HG03159 (cell line): ENCODE measurements around the gene LRRC4C.

Source experiments
- ATAC-seq: cut with Tn5 transposase; IDR thresholded peaks from one replicate; pipeline ENCODE4 v1.9.1; 2021; ENCODE audit warnings: mild to moderate bottlenecking, moderate library complexity; ENCODE audit not compliant: unreplicated experiment

LRRC4C gene

GRCh38 chr11:40134820-40135570, 1324.5 kb downstream of the LRRC4C start:
- no peak for ATAC-seq

- no peak for ATAC-seq
These were observed 1326.0 kb downstream of the LRRC4C start for GRCh38 chr11:40133498-40133897.

- no peak for ATAC-seq
These were observed 1326.5 kb downstream of the LRRC4C start for GRCh38 chr11:40132912-40133311.

- ATAC-seq = no peak
These were observed 1329.0 kb downstream of the LRRC4C start for GRCh38 chr11:40130427-40130826.

- no peak for ATAC-seq
These were observed 1330.2 kb downstream of the LRRC4C start for GRCh38 chr11:40129266-40129665.

- ATAC-seq = no peak
These were observed 1334.4 kb downstream of the LRRC4C start for GRCh38 chr11:40125054-40125453.

GRCh38 chr11:40119661-40120060, 1339.8 kb downstream of the LRRC4C start:
- no peak for ATAC-seq

GRCh38 chr11:40118780-40119179, 1340.7 kb downstream of the LRRC4C start:
- ATAC-seq = no peak

GRCh38 chr11:40118026-40118425, 1341.4 kb downstream of the LRRC4C start:
- no peak for ATAC-seq

GRCh38 chr11:40104941-40105550, 1354.4 kb downstream of the LRRC4C start:
- ATAC-seq = no peak

GRCh38 chr11:40100781-40101180, 1358.7 kb downstream of the LRRC4C start:
- no peak for ATAC-seq

- ATAC-seq = no peak
These were observed 1359.3 kb downstream of the LRRC4C start for GRCh38 chr11:40100162-40100553.

GRCh38 chr11:40099426-40100161, 1359.9 kb downstream of the LRRC4C start:
- ATAC-seq = no peak

GRCh38 chr11:40095446-40095845, 1364.0 kb downstream of the LRRC4C start:
- no peak for ATAC-seq

GRCh38 chr11:40094954-40095353, 1364.5 kb downstream of the LRRC4C start:
- ATAC-seq = no peak

GRCh38 chr11:40080434-40080833, 1379.0 kb downstream of the LRRC4C start:
- ATAC-seq = no peak
